Femur (tissue), 1 donor: ENCODE results near the gene MMEL1.
"Not testable (repeated sequence)": the region's sequence is repeated elsewhere in the genome, so short reads cannot be mapped to it uniquely, and the experiment has no call there.

Experiments used
- DNase-seq: peaks from one replicate; pipeline ENCODE4 v3.0.0-alpha.2; 2017

The MMEL1 gene

DNA sequence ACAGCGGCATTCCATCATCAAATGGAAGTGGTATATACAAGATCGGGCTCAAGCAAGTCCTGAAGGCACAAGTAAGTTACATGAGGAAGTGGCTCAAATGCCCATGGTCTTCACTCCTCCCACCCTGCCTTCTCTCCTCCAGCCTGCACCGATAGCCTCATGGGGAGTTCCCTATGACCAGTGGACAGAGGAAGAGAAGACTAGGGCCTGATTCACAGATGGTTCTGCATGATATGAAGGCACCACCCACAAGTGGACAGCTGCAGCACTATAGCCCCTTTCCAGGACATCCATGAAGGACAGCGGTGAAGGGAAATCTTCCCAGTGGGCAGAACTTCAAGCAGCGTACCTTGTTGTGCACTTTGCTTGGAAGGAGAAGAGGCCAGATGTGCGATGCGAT is 7.1 kb downstream of the MMEL1 start:
- DNase-seq = not testable (repeated sequence)

DNA sequence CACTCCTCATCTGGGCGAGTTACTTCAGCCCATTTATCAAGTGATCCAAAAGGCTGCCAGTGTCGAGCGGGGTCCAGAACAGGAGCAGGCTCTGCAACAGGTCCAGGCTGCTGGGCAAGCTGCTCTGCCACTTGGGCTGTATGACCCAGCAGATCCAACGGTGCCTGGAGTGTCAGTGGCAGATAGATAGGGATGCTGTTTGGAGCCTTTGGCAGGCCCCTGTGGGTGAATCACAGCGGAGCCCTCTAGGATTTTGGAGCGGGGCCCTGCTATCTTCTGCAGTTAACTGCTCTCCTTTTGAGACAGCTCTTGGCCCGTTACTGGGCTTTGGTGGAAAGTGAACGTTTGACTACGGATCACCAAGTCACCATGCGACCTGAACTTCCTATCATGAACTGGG is 7.5 kb downstream of the MMEL1 start:
- no peak for DNase-seq

DNA sequence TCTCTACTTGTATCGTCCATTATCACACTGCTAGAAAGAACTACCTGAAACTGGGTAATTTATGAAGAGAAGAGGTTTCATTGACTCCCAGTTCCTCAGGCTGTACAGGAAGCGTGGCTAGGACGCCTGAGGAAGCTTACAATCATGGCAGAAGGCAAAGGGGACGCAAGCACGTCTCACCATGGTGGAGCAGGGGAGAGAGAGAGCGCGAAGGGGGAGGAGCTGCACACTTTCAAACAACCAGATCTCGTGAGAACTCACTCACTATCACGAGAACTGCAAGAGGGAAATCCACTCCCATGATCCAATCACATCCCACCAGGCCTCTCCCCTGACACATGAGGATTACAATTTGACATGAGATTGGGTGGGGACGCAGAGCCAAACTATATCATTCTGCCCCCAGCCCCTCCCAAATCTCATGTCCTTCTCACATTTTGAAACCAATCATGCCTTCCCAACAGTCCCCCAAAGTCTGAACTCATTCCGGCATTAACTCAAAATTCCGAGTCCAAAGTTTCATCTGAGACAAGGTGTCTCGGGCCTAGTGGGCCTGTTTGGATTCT is 8.0 kb downstream of the MMEL1 start:
- DNase-seq = no peak

DNA sequence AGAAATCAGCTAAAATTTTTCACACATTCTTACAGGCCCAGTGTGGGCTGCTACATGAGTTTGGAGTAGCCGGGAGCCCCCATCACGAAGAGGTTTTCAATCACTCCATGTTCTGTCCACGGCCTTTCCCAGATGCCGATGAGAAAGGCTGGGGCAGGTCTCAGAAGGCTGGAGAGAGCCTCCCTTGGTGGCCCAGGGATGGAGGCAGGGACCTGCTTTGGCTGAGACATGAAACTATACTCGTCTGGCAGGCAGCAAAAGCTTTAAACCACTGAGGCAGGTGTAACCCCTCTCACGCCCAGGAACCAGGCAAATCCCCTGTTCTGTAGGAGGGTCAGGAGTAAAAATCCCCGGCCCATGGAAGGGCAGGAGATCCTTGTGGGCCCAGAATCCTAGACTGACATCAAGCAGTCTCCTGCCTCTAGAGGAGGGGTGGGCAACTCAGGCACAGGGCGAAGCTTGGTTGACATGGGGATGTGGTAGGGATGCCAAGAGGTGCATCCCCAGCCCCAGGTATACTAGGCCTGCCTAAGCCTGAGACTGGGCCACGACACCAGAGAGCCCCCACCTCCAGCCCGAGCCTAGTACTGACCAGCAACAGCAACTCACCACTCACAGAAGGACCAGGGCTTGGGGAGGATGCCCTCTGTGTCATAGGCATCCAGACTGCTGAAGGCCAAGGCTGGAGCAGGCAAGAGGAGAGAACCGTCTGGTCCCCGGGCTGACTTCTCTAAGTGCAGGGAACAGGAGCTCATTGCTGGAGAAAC is 9.1 kb downstream of the MMEL1 start:
- no peak for DNase-seq

DNA sequence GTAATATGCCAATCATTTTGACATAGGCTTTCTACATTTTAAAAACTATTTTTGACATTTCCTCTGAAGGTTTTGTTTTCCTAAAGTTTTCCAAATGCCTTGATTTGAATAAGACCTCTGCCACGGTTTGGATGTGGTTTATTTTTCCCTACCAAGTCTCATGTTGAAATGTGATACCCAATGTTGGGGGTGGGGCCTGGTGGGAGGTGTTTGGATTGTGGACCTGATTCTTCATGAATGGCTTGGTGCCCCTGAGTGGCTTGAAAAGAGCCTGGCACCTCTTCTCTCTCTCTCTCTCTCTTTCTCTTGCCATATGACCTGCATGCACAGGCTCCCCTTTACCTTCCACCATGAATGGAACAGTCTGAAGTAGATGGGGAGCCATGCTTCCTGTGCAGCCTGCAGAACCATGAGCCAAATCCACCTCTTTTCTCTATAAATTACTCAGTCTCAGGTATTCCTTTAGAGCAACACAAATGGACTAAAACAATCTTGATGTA is 14.8 kb downstream of the MMEL1 start:
- DNase-seq = no peak

DNA sequence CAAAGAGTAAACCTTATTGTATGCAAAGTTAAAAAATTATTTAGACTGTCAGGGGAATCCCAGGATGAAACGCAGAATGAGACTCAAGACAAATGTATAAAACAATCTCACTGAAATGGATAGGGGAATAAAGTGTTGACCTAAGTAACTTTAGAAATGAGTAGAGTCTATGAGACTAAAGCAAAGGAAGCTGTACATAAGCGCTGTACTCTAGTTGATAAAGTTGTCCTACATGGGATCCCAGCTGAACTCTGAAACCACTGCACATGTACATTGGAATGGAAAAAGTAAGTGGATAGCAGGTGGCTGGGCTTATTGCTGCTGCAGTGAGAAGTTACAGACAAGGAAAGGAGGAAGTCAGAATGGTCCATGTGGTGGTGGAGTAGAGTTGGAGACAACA is 18.7 kb downstream of the MMEL1 start:
- no peak for DNase-seq

DNA sequence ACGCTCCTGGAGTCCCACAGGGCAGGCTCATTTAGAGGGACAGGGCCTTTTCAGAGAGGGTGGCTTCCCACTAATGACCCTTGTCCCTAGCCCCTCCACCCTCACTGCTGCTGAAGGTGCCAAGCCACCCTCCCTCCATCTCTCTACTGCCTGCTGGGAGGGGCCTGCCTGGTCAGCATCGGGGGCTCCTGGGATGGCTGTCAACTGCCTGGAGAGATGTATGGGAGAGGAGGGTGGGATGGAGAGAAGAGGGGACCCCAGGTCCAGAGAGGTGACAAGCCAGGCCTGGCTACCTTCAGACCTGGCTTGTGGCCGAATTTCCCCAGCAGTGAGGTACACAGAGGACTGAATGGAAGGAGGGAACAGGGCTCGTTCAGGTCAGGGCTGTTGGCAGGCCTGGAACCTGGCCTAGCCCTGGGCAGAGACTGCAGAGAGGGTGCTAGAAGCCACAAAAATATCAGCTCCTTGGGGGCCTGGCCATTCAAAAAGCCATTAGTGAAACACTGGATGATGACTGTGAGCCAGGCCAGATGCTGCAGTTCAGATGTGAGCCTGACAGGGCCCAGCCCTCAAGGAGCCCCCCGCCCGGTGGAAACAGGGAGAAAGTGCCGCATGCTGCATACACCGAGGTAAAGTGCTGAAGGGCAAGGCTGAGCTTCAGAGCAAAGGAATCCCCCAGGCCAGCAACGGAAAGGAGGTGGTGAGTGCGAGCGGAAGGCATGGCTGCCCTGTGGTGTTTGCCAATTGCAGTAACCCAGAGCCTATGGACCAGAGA is 20.0 kb downstream of the MMEL1 start:
- no peak for DNase-seq

- no peak for DNase-seq
Observed at GRCh38 chr1:2611621-2612437, 21.0 kb downstream of the MMEL1 start.

- DNase-seq = peak; percentile 64
Observed at GRCh38 chr1:2611031-2611501, 21.8 kb downstream of the MMEL1 start.

DNA sequence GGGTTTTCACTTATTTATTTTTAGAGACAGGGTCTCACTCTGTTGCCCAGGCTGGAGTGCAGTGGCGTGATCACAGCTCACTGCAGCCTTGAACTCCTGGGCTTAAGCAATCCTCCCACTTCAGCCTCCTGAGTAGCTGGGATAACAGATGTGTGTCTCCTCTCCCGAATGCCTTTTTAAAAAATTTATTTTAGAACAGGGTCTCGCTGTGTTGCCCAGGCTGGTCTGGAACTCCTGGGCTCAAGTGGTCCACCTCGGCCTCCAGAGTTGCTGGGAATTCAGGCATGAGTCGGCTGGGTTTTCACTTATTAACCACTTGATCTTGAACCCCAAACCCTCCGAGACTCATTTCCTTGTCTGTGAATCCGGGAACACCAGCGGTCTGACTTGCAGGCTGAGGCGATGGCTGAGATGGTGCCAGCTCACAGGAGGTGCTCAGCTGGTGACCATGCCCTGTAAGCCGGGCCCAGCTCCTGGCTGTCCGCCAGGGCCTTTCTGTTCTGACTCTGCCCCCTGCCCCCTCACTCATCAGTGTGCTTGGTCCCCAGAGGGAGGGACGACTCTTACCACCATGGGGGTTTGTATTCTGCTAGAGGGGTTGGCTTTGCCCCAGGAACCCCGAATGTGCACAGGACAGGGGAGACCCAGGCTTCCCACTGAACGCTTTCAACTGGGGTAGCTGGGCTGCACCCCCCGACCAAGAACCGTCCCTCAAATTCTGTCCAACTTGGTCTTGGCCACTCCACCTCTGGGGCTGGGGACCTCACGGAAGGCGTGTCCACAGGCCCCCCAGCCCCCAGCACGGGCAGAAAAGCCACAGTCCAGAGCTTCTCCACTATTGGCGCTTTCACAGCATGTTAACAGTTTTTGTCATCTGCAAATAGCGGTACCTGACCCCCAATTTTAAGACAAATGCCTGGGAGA is 22.5 kb downstream of the MMEL1 start:
- no peak for DNase-seq

GRCh38 chr1:2609319-2610035 is 23.3 kb downstream of the MMEL1 start:
- DNase-seq = no peak

GRCh38 chr1:2607641-2608091 is 25.1 kb downstream of the MMEL1 start:
- no peak for DNase-seq

DNA sequence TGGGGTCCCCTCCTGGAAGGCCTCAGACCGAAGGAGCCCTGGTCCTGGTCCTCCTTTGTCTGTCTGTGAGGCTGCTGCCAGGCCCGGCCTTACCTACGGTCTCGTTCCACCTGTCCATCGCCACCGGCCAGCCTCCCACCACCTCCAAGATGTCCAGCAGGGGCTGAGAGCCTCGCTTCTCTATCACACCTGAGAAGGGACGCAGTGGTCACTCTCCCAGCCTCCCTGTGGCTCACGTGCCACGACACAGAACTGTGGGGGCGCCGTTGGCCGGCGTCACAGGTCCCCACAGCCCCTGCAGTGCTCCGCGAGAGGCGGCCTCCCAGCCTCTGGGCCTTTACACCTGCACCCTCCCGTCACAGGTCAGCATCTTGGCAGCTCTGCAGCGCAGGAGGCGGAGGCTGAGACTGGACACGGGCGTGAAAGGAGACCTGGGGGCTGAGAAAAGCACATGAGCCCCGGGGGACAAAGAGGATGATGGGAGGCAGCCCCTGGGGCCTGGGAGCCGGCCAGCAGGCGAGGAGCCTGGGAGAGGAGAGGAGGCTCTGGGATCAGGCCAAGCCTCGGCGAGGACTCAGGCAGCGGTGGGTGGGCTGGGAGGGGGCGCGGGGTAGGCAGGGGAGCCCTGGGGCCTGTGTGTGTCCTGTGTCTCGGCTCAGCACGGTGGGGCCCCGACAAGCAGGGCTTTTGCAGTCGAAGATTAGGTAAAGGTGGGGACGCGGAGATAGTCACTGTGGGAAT is 25.8 kb downstream of the MMEL1 start:
- DNase-seq = no peak

DNA sequence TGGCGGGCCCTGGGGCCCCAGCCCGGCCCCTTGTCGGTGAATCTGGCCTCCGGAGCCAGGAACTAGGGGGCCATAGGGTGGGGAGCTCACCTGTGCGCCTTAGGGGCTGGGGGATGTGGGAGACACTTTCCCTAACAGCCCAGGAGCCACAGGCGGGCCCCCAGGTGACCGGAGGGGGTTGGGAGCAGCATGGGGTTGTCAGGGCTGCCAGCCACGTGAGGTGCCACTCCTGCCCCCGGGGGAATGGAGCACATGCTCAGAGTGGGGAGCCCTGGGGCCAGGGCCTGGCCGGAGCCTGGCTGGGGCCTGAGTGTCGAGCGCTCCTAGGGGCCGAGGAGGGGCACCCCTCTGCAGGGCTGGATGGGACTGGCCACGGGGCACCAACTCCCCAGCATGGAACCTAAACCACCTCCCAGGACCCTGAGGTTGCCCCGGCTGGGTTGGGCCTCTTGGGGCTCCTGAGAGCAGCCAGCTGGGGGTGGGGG is 26.4 kb downstream of the MMEL1 start:
- no peak for DNase-seq

DNA sequence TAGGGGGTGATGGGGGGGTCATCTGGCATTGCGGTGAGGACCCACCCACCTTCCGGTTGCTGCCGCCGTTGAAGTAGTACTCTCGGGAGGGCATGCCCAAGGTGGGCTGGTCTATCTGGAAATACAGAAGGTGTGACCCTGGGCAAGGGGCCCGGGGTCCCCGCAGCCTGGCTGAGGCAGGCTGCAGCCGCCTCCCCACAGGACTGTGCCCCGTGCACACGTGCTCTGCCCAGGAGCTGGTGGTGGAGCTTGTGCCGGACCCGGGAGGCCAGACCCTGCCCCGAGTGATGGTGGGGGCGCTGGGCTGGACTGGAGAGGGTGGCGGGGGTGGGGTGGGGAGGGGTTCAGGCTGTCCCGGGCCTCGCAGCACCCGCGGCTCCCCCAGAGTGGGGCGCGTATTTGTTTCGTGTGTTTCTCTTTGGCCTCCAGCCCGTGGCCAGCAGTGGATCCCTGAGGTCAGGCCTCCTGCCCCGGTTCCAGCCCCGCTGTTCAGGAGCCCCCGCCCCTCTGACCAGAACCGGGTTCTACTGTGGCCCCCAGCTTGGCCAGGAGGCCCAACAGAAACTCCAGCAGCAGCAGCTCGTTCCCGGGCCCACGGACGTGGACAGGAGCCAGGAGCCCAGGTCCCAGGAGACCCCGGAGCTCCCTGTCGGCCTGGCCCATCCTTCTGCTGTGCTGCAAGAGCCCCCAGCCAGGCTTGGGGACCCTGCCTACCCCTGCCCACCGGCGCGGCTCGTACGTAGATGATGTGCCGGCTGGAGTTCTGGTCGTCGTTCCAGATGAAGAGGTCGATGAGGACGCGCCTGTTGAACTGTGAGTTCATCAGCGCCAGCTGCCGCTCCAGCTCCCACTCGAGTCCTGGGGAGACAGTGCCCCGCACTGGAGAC is 27.1 kb downstream of the MMEL1 start:
- DNase-seq = no peak

DNA sequence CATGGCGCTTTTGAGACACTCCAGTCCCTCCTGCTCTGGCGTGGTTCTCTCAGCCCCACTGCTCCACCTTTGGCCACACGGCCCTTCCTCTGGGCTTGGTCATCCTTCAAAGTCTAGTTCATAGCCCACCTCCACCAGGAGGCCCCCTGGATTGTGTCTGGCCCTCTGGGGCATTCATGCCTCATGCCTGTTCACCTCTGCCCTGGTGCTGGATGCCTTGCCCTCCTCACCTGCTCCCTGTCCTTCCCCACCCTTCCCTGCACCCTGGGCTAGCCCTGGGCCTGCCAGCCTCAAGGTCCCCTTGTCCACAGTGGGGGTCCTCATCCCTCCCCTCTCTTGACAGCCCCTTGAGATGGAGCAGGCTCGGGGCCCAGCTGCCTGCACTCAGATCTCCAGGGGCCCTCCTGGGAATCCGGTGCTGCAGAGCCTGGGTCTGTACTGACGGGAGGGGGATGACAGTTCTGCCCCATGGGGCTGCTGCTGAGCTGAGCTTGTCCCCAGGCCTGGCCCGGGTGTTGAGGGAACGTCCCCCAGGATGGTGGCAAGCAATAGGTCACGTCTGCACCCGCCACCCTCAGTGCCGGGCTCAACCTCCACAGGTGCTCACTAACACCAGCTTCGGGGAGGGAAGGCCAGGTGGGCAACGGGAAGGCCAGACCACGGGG is 27.8 kb downstream of the MMEL1 start:
- DNase-seq = no peak

DNA sequence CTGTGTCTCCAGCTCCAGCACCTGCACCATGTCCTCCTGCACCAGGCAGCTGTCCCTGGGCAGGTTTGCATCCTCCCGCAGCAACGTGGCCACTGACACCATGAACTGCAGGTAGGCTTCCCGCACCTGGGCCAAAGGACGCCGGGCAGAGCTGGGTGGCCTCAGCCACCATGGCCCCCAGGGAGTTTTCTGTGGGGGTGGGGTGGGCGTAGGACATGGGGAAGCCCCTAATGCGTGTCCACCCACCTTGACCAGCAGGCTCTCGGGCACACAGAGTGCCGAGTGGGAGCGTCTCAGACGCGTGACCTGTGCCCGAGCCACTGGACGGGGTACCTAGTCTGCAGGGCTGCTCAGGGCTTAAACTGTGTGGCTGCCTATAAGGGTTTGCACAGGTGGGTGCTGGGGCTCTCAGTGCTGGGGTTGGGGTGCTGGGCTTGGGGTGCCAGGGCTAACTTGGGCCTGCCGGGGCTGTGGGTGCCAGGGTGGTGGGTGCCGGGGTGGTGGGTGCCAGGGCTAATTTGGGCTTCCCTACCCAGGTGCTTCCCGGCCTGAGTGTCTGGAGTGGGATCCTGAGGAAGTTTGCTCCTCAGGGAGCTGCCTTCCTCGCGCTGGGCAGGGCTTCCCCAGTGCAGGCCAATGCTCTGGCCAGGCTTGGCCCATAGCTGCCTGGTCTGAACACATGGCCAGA is 28.5 kb downstream of the MMEL1 start:
- DNase-seq = no peak
